GM18498 (cell line): ENCODE data around the gene LAMA1.
"Not testable (repeated sequence)": the region's sequence is repeated elsewhere in the genome, so short reads cannot be mapped to it uniquely, and the experiment has no call there.

ENCODE experiments used
- ATAC-seq: cut with Tn5 transposase; IDR thresholded peaks from one replicate; pipeline ENCODE4 v1.9.1; 2021; ENCODE audit warnings: mild to moderate bottlenecking, moderate library complexity; ENCODE audit not compliant: unreplicated experiment

The LAMA1 gene, protein sequence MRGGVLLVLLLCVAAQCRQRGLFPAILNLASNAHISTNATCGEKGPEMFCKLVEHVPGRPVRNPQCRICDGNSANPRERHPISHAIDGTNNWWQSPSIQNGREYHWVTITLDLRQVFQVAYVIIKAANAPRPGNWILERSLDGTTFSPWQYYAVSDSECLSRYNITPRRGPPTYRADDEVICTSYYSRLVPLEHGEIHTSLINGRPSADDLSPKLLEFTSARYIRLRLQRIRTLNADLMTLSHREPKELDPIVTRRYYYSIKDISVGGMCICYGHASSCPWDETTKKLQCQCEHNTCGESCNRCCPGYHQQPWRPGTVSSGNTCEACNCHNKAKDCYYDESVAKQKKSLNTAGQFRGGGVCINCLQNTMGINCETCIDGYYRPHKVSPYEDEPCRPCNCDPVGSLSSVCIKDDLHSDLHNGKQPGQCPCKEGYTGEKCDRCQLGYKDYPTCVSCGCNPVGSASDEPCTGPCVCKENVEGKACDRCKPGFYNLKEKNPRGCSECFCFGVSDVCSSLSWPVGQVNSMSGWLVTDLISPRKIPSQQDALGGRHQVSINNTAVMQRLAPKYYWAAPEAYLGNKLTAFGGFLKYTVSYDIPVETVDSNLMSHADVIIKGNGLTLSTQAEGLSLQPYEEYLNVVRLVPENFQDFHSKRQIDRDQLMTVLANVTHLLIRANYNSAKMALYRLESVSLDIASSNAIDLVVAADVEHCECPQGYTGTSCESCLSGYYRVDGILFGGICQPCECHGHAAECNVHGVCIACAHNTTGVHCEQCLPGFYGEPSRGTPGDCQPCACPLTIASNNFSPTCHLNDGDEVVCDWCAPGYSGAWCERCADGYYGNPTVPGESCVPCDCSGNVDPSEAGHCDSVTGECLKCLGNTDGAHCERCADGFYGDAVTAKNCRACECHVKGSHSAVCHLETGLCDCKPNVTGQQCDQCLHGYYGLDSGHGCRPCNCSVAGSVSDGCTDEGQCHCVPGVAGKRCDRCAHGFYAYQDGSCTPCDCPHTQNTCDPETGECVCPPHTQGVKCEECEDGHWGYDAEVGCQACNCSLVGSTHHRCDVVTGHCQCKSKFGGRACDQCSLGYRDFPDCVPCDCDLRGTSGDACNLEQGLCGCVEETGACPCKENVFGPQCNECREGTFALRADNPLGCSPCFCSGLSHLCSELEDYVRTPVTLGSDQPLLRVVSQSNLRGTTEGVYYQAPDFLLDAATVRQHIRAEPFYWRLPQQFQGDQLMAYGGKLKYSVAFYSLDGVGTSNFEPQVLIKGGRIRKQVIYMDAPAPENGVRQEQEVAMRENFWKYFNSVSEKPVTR (N-terminal part only)

GRCh38 chr18:7117390-7118355 is at the start of gene LAMA1:
Gene LAMA1, minus strand, starts transcription at chr18:7117797. Its CDS starts 77 bp downstream, at chr18:7117720.
- ATAC-seq: no peak

DNA sequence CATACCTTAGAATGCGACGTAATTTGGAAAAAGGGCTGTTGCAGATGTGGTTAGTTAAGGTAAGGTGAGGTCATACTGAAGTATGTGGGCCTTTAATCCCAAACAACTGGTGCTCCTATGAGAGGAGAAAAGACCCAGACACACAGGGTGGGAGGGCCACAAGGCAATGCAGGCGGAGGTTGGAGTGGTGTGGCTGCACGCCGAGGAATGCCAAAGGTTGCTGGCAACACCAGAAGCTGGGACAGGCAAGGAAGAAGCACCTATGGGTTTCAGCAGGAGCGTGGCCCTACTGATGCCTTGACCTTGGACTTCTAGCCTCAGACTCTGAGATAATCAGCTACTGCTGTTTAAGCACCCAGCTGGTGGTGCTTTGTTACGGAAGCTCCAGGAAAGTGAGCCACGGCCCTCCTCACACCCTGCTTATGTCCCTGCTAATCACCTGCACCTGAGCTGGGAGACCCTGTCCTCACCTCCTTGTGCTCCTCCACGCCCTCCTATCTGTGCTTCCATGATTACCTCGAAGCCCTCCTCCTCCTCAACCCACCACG is 48.3 kb upstream of the LAMA1 start:
- ATAC-seq: no peak

GRCh38 chr18:7164323-7165004 is 46.9 kb upstream of the LAMA1 start:
- ATAC-seq: no peak

GRCh38 chr18:7158216-7158615 is 40.6 kb upstream of the LAMA1 start:
- no peak for ATAC-seq

- ATAC-seq: no peak
These were observed 40.2 kb upstream of the LAMA1 start for GRCh38 chr18:7157760-7158159.

- ATAC-seq: no peak
These were observed 38.3 kb upstream of the LAMA1 start for GRCh38 chr18:7155887-7156286.

GRCh38 chr18:7155092-7155491 is 37.5 kb upstream of the LAMA1 start:
- ATAC-seq: no peak

DNA sequence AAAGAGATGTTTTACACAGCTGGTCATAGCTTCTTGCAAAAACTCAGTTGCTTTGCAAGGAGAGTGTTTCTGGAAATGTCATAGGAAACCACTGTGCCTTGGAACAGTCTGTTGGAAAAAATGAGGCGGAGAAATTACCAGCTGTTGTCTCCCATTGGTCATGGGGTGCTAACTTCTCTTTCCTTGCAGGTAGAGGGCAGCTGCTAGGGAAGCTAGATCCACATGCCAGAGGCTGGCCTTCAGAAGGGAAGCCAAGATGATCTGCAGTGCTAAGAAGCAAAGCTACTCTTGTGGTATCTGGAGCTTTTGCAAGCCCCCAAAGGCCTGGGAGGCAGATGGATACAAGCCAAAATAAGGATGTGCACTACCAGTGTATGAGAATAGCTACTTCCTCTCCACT is 34.8 kb upstream of the LAMA1 start:
- ATAC-seq: no peak

DNA sequence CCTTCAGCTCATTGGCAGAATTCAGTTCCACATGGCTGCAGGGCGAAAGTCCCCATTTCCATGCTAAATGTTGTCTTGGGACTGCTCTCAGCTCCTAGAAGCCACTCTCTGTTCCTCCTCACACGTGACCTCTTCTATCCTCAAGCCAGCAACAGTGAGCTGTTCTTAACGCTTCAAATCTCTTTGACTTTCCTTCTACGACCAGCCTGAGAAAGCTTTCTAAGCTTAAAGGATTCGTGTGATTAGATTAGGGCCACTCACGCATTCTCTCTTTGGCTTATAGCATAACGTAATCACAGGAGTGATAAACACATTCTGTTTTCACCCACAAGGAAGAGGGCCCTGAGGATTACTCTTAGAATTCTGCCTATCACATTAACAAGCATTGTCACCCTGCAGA is 29.8 kb upstream of the LAMA1 start:
- no peak for ATAC-seq

GRCh38 chr18:7146067-7146466 is 28.5 kb upstream of the LAMA1 start:
- no peak for ATAC-seq

GRCh38 chr18:7144921-7145320 is 27.3 kb upstream of the LAMA1 start:
- not testable (repeated sequence) for ATAC-seq

DNA sequence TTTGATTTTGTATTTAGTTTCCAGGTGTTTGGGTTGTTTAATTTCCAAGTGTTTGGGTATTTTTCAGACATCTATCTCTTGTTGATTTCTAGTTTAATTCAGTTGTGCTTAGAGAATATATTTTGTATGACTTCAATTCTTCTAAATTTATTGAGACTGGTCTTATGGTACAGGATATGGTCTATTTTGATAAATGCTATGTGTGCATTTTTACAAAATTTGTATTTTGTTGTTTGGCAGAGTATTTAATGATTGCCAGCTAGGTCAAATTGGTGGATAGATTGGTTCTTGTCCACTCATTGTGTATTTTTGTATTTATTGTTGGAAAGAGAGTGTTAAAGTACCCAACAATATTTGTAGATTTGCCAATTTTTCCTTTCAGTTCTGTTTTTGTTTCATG is 23.7 kb upstream of the LAMA1 start:
- ATAC-seq: no peak

DNA sequence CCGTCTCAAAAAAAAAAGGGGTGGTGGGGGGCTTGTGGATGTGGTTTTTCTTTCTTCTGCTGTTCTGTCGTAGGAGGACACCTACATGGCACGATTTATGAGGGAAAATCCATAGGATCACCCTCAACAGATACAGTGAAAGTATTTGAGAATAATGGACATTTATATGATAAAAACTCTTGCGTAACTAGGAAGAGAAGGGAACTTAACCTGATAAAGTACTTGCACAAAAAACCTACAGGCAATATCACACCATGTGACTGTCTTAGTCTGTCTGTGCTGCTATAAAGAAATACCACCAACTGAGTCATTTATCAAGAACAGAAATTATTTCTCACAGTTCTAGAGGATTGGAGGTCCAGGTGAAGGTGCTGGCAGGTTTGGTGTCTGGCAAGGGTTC is 21.8 kb upstream of the LAMA1 start:
- ATAC-seq: no peak

GRCh38 chr18:7133181-7133580 is 15.6 kb upstream of the LAMA1 start:
- ATAC-seq: no peak

DNA sequence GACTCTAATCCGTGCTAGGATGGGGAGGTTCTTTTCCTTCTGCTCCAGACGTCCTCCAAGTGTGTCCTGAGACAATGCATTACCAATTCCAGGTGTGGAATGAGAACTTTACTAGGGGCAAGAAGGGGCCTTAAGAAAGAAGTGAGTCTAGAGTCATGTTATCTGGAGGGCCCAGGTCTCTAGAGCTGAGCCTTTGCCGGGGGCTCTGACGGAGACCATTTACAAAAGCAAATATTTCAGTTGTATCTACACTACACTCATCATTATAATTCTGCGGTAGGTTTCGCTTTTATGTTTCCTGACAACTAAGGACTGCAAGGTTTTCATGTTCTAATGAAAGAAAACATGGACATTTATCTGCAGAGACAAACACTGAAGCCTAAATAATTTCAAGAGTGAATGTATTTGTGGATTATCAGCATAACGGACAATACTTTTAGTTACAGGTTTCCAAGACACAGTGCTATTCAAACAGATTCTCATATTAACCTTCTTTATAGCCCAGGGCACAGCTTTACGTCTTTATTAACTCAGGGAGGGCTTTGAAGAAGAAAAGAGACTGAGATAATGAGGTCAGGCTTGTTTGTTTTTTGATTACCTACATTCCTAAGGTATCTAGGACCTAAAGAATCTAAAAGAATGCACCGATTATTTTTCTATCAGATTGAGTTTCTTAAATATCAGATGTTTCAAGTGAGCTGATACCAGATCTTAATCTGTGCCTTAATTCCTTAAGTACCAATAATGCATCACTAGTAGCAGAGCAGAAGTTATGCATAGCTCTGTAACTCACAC is 15.0 kb upstream of the LAMA1 start:
- ATAC-seq: no peak

DNA sequence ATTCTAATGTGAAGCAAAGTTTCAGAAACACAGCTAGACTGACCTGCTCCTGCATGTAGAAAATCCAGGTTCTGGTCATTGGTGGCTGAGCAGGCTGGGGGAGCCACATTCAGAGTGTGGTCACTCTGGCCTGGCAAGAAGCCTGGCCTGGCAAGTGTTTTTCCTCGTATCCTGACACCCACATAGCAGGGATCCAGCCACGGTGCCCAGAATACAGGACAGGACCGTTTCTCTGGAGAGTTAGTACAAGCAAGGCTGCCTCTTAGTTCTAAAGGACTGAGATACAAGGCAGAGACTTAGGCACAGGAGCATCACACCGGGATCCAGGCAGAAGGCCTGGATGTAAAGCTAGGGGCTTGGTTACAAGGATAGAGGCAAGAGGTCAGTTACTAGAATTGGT is 4.8 kb upstream of the LAMA1 start:
- ATAC-seq: no peak

GRCh38 chr18:7116792-7117389 is 706 bp downstream of the LAMA1 start:
- no peak for ATAC-seq
